Panc1 (cell line): Measurements from ENCODE around the gene BTBD9. TPM values are rescaled to one million over a fixed set of nuclear protein-coding genes. Genes with fewer than 3 reads are reported as not detected.

Experiments used
- ATAC-seq: fragments of 200-7000 bp; cut with Tn5 transposase; 2 replicates; pipeline ENCODE4 v1.9.1; 2020; ENCODE audit warnings: mild to moderate bottlenecking, moderate library complexity
- BruUV-seq: library from RNA; stranded (reverse); fragments of 400-500 nt; replicated peaks from 2 replicates; lab custom pipeline; 2021; lab: Mats Ljungman, UMichigan
- CTCF ChIA-PET: fragments of 300-600 bp; sonication (Branson Sonifier 250); formaldehyde crosslinking; loops from one replicate; lab custom pipeline; 2022; ENCODE audit warnings: antibody characterized with exemption; lab: Charles Lee
- POLR2A ChIA-PET: fragments of 300-600 bp; sonication (Branson Sonifier 250); formaldehyde crosslinking; loops from one replicate; lab custom pipeline; 2022; ENCODE audit warnings: antibody characterized with exemption; lab: Charles Lee
- DNase-seq: peaks from one replicate; pipeline ENCODE4 v3.0.0-alpha.2; 2010; ENCODE audit warnings: low read depth, low spot score
- H3K27ac ChIP-seq: 2 replicates; pipeline ENCODE4 v1.5.1; 2011; ENCODE audit warnings: mild to moderate bottlenecking, low read length, inconsistent platforms
- H3K27me3 ChIP-seq: fragments of 200-500 bp; sonication (Bioruptor generic); 2 replicates; pipeline ENCODE4 v1.6.0; 2014; ENCODE audit warnings: low read length, inconsistent platforms; ENCODE audit not compliant: control insufficient read depth, insufficient read depth
- H3K36me3 ChIP-seq: fragments of 200-500 bp; sonication (Bioruptor generic); 2 replicates; pipeline ENCODE4 v1.5.1; 2014; ENCODE audit warnings: inconsistent platforms, mild to moderate bottlenecking, low read length, moderate library complexity; ENCODE audit not compliant: control insufficient read depth, insufficient read depth
- H3K4me1 ChIP-seq: 2 replicates; pipeline ENCODE4 v1.5.1; 2011; ENCODE audit warnings: inconsistent platforms, mild to moderate bottlenecking, low read length, moderate library complexity; ENCODE audit not compliant: control insufficient read depth, insufficient read depth
- H3K4me3 ChIP-seq, 2 experiments: 2 replicates each; pipeline ENCODE4 v1.5.1; 2011 to 2012; ENCODE audit warnings: low read depth in 2 of 2, low read length in 2 of 2, mild to moderate bottlenecking in 2 of 2, inconsistent platforms in 1 of 2, moderate library complexity in 1 of 2
- H3K9me3 ChIP-seq: fragments of 200-500 bp; sonication (Bioruptor generic); 2 replicates; pipeline ENCODE4 v1.5.1; 2014; ENCODE audit warnings: low read depth, mild to moderate bottlenecking, inconsistent platforms, low read length, moderate library complexity; ENCODE audit not compliant: control insufficient read depth, insufficient read depth
- CTCF ChIP-seq: fragments of 450-650 bp; IDR thresholded peaks from 2 replicates; pipeline ENCODE4 v1.5.1; 2017; ENCODE audit warnings: mild to moderate bottlenecking
- POLR2AphosphoS5 ChIP-seq: IDR thresholded peaks from 2 replicates; pipeline ENCODE4 v1.6.1; 2012; ENCODE audit warnings: mild to moderate bottlenecking, low read depth, low read length, moderate library complexity
- REST ChIP-seq, 2 experiments: IDR thresholded peaks; 2 replicates each; pipeline ENCODE4 v1.6.1; 2011 to 2012; ENCODE audit warnings: low read depth in 2 of 2, control low read depth in 1 of 2, low read length in 1 of 2, mild to moderate bottlenecking in 1 of 2, moderate library complexity in 1 of 2; ENCODE audit not compliant: insufficient read depth in 1 of 2
- SIN3A ChIP-seq: IDR thresholded peaks from 2 replicates; pipeline ENCODE4 v1.6.1; 2012; ENCODE audit warnings: low read depth, mild to moderate bottlenecking, low read length, moderate library complexity, borderline replicate concordance; ENCODE audit not compliant: insufficient read depth
- TCF7L2 ChIP-seq: IDR thresholded peaks from 2 replicates; pipeline ENCODE4 v1.6.1; 2011; ENCODE audit warnings: mild to moderate bottlenecking, low read depth, low read length, inconsistent platforms
- in situ Hi-C: cut with HindIII; loops from 2 replicates; pipeline ENCODE4 v1.10.0; 2016; ENCODE audit warnings: low sequenced_read_pairs, low pct_unique_long_range_greater_than_20kb
- intact Hi-C: fragments of 100-400 bp; cut with micrococcal nuclease; formaldehyde crosslinking; loops from one replicate; pipeline ENCODE4 v1.10.0; 2022; ENCODE audit not compliant: unreplicated experiment
- total RNA-seq: library from RNA; stranded (reverse); gene quantifications from one replicate; pipeline ENCODE4 v1.2.1, GENCODE V29; 2021; ENCODE audit not compliant: unreplicated experiment

BTBD9 gene
- total RNA-seq, 1 experiment from 2014 or later, result 12.8 TPM

GRCh38 chr6:38481851-38482250 lies 157.9 kb downstream of the BTBD9 start:
- Histone ChIP-seq H3K9me3 (no peaks in the 10 kb centered on the region), H3K36me3 (no peaks in the 10 kb centered on the region), H3K27ac (no peak overlapping the region), H3K4me3 (no peak overlapping the region), H3K27me3 (no peaks in the 10 kb centered on the region), H3K4me1 (no peaks in the 10 kb centered on the region)
- CTCF ChIA-PET, result interaction anchor here (0.6 kb wide), 1 partner anchor 13 kb away, joined by 6 read pairs; no protein-coding TSS in a partner anchor
- intact Hi-C loops, result no loop called here
- POLR2A ChIA-PET, result no interaction called here
- in situ Hi-C loops, result no loop called here
- ATAC-seq, result no peak
- BruUV-seq, result no TSS peak
- no peak for DNase-seq
- no peak for TF ChIP-seq SIN3A
- TF ChIP-seq REST (IDR thresholded peaks at IDR 0.05; ENCODE audit: insufficient read depth in 1 of 2, low read depth in 2 of 2, low read length in 1 of 2), result no peak
- no peak for TF ChIP-seq POLR2AphosphoS5
- TF ChIP-seq CTCF, result no peak
- no peak for TF ChIP-seq TCF7L2

GRCh38 chr6:38481211-38481836 lies 158.4 kb downstream of the BTBD9 start:
- Histone ChIP-seq H3K27ac (no peak overlapping the region), H3K36me3 (no peaks in the 10 kb centered on the region), H3K9me3 (no peaks in the 10 kb centered on the region), H3K4me3 (no peak overlapping the region), H3K4me1 (no peaks in the 10 kb centered on the region), H3K27me3 (no peaks in the 10 kb centered on the region)
- POLR2A ChIA-PET, result no interaction called here
- in situ Hi-C loops, result no loop called here
- TF ChIP-seq POLR2AphosphoS5, result no peak
- CTCF ChIA-PET, result no interaction called here
- BruUV-seq, result no TSS peak
- no peak for ATAC-seq
- DNase-seq, result no peak
- intact Hi-C loops, result no loop called here

- no peaks in the 10 kb centered on the region for H3K27me3 ChIP-seq
- H3K4me3 ChIP-seq, result no peak overlapping the region
- H3K9me3 ChIP-seq, result no peaks in the 10 kb centered on the region
- CTCF ChIA-PET, result no interaction called here
- H3K27ac ChIP-seq, result no peak overlapping the region
- ATAC-seq (no peak), DNase-seq (no peak)
- H3K4me1 ChIP-seq, result no peaks in the 10 kb centered on the region
- intact Hi-C loops, result no loop called here
- H3K36me3 ChIP-seq, result no peaks in the 10 kb centered on the region
- POLR2A ChIA-PET, result no interaction called here
- in situ Hi-C loops, result no loop called here
- TF ChIP-seq POLR2AphosphoS5 (no peak), CTCF (no peak), TCF7L2 (no peak), SIN3A (no peak), REST (IDR thresholded peaks at IDR 0.05; ENCODE audit: insufficient read depth in 1 of 2, low read depth in 2 of 2, low read length in 1 of 2) (no peak)
- BruUV-seq, result no TSS peak
These were observed 159.7 kb downstream of the BTBD9 start for GRCh38 chr6:38480036-38480435.
